Fibroblast of villous mesenchyme (primary cell): ENCODE data around the gene LIMCH1. TPM values are rescaled to one million over a fixed set of nuclear protein-coding genes. Genes with fewer than 3 reads are reported as not detected.

ENCODE experiments used
- DNase-seq: peaks from one replicate; pipeline ENCODE4 v3.0.0-alpha.2; 2010; ENCODE audit warnings: low read depth
- H3K4me3 ChIP-seq: 2 replicates; pipeline ENCODE4 v1.5.1; 2011; ENCODE audit warnings: low read depth, mild to moderate bottlenecking, low read length
- total RNA-seq: library from RNA; depleted of rRNA; stranded (reverse); fragments of >200 nt; gene quantifications from 2 replicates; pipeline ENCODE4 v1.2.3, GENCODE V29; 2012
- TF ChIP-seq, protein P1 (sequence below): IDR thresholded peaks from 2 replicates; pipeline ENCODE4 v1.5.1; 2012; ENCODE audit warnings: low read depth, mild to moderate bottlenecking, low read length; ENCODE audit not compliant: insufficient read depth

LIMCH1 gene
- total RNA-seq, 1 donor = 3.9 TPM

GRCh38 chr4:41580007-41580406 lies 42.0 kb downstream of the LIMCH1 start:
- DNase-seq = no peak

GRCh38 chr4:41586675-41587225 lies 48.8 kb downstream of the LIMCH1 start:
- DNase-seq = no peak
- TF ChIP-seq, protein P1, sequence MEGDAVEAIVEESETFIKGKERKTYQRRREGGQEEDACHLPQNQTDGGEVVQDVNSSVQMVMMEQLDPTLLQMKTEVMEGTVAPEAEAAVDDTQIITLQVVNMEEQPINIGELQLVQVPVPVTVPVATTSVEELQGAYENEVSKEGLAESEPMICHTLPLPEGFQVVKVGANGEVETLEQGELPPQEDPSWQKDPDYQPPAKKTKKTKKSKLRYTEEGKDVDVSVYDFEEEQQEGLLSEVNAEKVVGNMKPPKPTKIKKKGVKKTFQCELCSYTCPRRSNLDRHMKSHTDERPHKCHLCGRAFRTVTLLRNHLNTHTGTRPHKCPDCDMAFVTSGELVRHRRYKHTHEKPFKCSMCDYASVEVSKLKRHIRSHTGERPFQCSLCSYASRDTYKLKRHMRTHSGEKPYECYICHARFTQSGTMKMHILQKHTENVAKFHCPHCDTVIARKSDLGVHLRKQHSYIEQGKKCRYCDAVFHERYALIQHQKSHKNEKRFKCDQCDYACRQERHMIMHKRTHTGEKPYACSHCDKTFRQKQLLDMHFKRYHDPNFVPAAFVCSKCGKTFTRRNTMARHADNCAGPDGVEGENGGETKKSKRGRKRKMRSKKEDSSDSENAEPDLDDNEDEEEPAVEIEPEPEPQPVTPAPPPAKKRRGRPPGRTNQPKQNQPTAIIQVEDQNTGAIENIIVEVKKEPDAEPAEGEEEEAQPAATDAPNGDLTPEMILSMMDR = no peak
- no peak overlapping the region for H3K4me3 ChIP-seq

More at GRCh38 chr4:41580007-41580406, 42.0 kb downstream of the LIMCH1 start:
- no peak overlapping the region for H3K4me3 ChIP-seq
- TF ChIP-seq, protein P1 = no peak

GRCh38 chr4:41587286-41587685 lies 49.3 kb downstream of the LIMCH1 start:
- no peak for DNase-seq
- H3K4me3 ChIP-seq = no peak overlapping the region
- TF ChIP-seq, protein P1 = no peak

- H3K4me3 ChIP-seq = no peak overlapping the region
- no peak for DNase-seq
- TF ChIP-seq, protein P1 = no peak
Measured at GRCh38 chr4:41590591-41590990, 52.6 kb downstream of the LIMCH1 start.

DNA sequence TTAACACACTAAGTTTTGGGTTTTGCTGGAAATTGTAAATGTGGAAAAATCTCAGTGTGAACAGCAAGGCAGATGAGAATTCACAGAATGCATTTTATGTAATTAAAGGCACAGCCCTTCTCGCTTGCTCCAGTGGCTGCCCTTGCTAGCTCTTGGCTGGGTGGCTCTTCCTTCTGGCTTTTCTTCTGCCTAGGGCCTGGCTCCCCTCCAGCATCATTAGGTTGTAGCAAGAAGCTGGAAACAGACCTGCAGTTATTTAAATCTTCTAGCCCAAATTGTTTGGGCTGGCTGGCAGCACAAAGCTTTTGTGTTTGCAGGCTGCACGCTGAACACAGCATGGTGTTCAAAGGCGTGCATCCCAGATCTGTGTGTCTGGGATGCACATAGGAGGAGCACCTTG lies 56.5 kb downstream of the LIMCH1 start:
- DNase-seq = no peak
- H3K4me3 ChIP-seq = no peak overlapping the region
- TF ChIP-seq, protein P1 = no peak

DNA sequence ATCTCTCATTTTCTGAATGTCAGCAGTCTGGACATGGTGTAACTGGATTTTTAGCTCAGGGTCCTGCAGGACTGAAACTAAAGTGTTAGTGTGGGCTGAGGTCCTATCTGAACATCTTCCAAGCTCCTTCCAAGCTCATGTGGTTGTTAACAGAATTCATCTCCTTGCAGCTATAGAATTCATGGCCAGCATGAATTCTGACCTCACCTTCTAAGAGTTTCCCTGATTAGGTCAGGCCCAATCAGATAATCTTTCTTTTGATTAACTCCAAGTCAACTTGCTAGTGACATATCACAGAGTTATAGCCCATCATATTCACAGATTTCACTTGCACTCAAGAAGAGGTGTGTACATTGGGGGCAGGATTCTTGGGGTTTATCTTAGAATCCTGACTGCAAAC lies 59.5 kb downstream of the LIMCH1 start:
- no peak for DNase-seq
- TF ChIP-seq, protein P1 = no peak
- H3K4me3 ChIP-seq = no peak overlapping the region

DNA sequence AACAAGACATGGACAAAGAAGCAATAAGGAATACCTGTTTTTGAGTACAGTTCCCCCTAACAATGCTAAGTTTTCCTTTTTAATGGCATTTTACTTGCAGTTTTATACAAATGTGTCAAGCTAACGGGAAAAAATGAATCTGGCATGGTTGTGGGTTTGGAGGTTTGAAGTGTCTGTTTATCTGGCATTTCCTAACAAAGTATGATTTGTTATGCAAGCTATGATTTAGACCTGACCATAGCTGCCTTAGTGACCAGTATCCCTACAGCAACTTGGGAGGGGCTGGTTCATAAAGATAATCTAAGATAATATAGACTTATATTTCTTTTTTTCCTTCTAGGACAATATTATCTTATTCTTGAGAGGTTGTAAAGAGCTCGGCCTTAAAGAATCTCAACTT lies 60.6 kb downstream of the LIMCH1 start:
- TF ChIP-seq, protein P1 = no peak
- no peak for DNase-seq
- no peak overlapping the region for H3K4me3 ChIP-seq
